Left lung (tissue), 14 donors: Measurements from ENCODE around the gene TBC1D14. TPM values are rescaled to one million over a fixed set of nuclear protein-coding genes. Genes with fewer than 3 reads are reported as not detected.

Experiments used
- ATAC-seq: fragments of 200-7000 bp; cut with Tn5 transposase; one replicate; pipeline ENCODE4 v1.9.1; 2020; ENCODE audit warnings: moderate library complexity
- DNase-seq, 4 donors: peaks; one replicate each; pipeline ENCODE4 v3.0.0-alpha.2; 2013 to 2020
- H3K27ac ChIP-seq, 2 donors: fragments of 200-600 bp; sonication (generic) in 1 of 2; one replicate each; pipeline versions ENCODE4 v1.5.0 to v1.8.0; 2020 to 2021
- H3K27me3 ChIP-seq, 2 donors: fragments of 200-600 bp; sonication (generic) in 1 of 2; one replicate each; pipeline versions ENCODE4 v1.5.0 to v1.8.0; 2020 to 2021
- H3K36me3 ChIP-seq, 2 donors: fragments of 200-600 bp; sonication (generic) in 1 of 2; one replicate each; pipeline versions ENCODE4 v1.5.0 to v1.8.0; 2020 to 2021
- H3K4me1 ChIP-seq, 2 donors: fragments of 200-600 bp; one replicate each; pipeline ENCODE4 v1.8.0; 2021
- H3K4me3 ChIP-seq, 2 donors: fragments of 200-600 bp; sonication (generic) in 1 of 2; one replicate each; pipeline versions ENCODE4 v1.5.0 to v1.8.0; 2020 to 2021; ENCODE audit warnings: mild to moderate bottlenecking in 1 of 2
- H3K9me3 ChIP-seq, 2 donors: fragments of 200-600 bp; sonication (generic) in 1 of 2; one replicate each; pipeline versions ENCODE4 v1.5.0 to v1.8.0; 2020 to 2021
- intact Hi-C, 2 donors: fragments of 100-400 bp; cut with DNase I; formaldehyde crosslinking; loops; one replicate each; pipeline versions ENCODE4 v1.11.2 to v1.14.2; 2022
- long read RNA-seq, 12 donors: library from polyadenylated mRNA in 2 of 12; unstranded in 2 of 12; transcript quantifications; one replicate each; pipeline ENCODE4 v2.0.0 and lab custom pipeline, GENCODE V29; 2019 to 2026
- polyA plus RNA-seq, 6 donors: library from polyadenylated mRNA; unstranded; fragments of 120-200 nt; gene quantifications; one replicate each; pipeline ENCODE4 v1.2.1, GENCODE V29; 2013; ENCODE audit not compliant: insufficient read length in 6 of 6
- total RNA-seq, 2 donors: library from RNA; stranded (reverse); fragmentation: NEBNext Ultra II Directional; extraction: Animal tissue kit (Norgen Biotek cat#: 25700); gene quantifications; one replicate each; pipeline ENCODE4 v1.2.1, GENCODE V29; 2021
- TF ChIP-seq, protein P1 (sequence below), 2 donors: fragments of 200-600 bp; sonication (generic) in 1 of 2; IDR thresholded peaks; one replicate each; pipeline versions ENCODE4 v1.5.0 to v1.8.0; 2021; ENCODE audit warnings: antibody characterized with exemption in 2 of 2
- donor health status: DM: no; HTN: yes; CAD: no.
- donor health status: DM: no; HTN: no; CAD: no.

The TBC1D14 gene, protein sequence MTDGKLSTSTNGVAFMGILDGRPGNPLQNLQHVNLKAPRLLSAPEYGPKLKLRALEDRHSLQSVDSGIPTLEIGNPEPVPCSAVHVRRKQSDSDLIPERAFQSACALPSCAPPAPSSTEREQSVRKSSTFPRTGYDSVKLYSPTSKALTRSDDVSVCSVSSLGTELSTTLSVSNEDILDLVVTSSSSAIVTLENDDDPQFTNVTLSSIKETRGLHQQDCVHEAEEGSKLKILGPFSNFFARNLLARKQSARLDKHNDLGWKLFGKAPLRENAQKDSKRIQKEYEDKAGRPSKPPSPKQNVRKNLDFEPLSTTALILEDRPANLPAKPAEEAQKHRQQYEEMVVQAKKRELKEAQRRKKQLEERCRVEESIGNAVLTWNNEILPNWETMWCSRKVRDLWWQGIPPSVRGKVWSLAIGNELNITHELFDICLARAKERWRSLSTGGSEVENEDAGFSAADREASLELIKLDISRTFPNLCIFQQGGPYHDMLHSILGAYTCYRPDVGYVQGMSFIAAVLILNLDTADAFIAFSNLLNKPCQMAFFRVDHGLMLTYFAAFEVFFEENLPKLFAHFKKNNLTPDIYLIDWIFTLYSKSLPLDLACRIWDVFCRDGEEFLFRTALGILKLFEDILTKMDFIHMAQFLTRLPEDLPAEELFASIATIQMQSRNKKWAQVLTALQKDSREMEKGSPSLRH
- total RNA-seq (10 to 100 TPM; 45.6 to 73.4 TPM), polyA plus RNA-seq (10 to 100 TPM; 39.2 to 47.1 (median 44.2) TPM)
- long read RNA-seq, donor 1, full-length matches to known transcripts = 4 of 9 reads
- long read RNA-seq, donor 1, partial matches to known transcripts = 5 of 9 reads
- long read RNA-seq, donor 1, other reads (novel, unspliced or antisense) = 0 of 9 reads
- long read RNA-seq, donor 2, full-length matches to known transcripts = 5 of 29 reads
- long read RNA-seq, donor 2, partial matches to known transcripts = 24 of 29 reads
- long read RNA-seq, donor 2, other reads (novel, unspliced or antisense) = 0 of 29 reads
- long read RNA-seq, donor 3, full-length matches to known transcripts = 4 of 4 reads
- long read RNA-seq, donor 3, partial matches to known transcripts = 0 of 4 reads
- long read RNA-seq, donor 3, other reads (novel, unspliced or antisense) = 0 of 4 reads
- long read RNA-seq, donor 4, full-length matches to known transcripts = 4 of 6 reads
- long read RNA-seq, donor 4, partial matches to known transcripts = 1 of 6 reads
- long read RNA-seq, donor 4, other reads (novel, unspliced or antisense) = 1 of 6 reads
- long read RNA-seq, donor 5, full-length matches to known transcripts = 5 of 10 reads
- long read RNA-seq, donor 5, partial matches to known transcripts = 5 of 10 reads
- long read RNA-seq, donor 5, other reads (novel, unspliced or antisense) = 0 of 10 reads
- long read RNA-seq, donor 6, full-length matches to known transcripts = 2 of 2 reads
- long read RNA-seq, donor 6, partial matches to known transcripts = 0 of 2 reads
- long read RNA-seq, donor 6, other reads (novel, unspliced or antisense) = 0 of 2 reads
- long read RNA-seq, donor 7, full-length matches to known transcripts = 2 of 2 reads
- long read RNA-seq, donor 7, partial matches to known transcripts = 0 of 2 reads
- long read RNA-seq, donor 7, other reads (novel, unspliced or antisense) = 0 of 2 reads
- long read RNA-seq, donor 8, full-length matches to known transcripts = 7 of 7 reads
- long read RNA-seq, donor 8, partial matches to known transcripts = 0 of 7 reads
- long read RNA-seq, donor 8, other reads (novel, unspliced or antisense) = 0 of 7 reads
- long read RNA-seq, donor 9 = 0 reads
- long read RNA-seq, donor 10, full-length matches to known transcripts = 4 of 8 reads
- long read RNA-seq, donor 10, partial matches to known transcripts = 1 of 8 reads
- long read RNA-seq, donor 10, other reads (novel, unspliced or antisense) = 3 of 8 reads
- long read RNA-seq, donor 11, full-length matches to known transcripts = 3 of 62 reads
- long read RNA-seq, donor 11, partial matches to known transcripts = 59 of 62 reads
- long read RNA-seq, donor 11, other reads (novel, unspliced or antisense) = 0 of 62 reads
- long read RNA-seq, donor 12, full-length matches to known transcripts = 7 of 7 reads
- long read RNA-seq, donor 12, partial matches to known transcripts = 0 of 7 reads
- long read RNA-seq, donor 12, other reads (novel, unspliced or antisense) = 0 of 7 reads

DNA sequence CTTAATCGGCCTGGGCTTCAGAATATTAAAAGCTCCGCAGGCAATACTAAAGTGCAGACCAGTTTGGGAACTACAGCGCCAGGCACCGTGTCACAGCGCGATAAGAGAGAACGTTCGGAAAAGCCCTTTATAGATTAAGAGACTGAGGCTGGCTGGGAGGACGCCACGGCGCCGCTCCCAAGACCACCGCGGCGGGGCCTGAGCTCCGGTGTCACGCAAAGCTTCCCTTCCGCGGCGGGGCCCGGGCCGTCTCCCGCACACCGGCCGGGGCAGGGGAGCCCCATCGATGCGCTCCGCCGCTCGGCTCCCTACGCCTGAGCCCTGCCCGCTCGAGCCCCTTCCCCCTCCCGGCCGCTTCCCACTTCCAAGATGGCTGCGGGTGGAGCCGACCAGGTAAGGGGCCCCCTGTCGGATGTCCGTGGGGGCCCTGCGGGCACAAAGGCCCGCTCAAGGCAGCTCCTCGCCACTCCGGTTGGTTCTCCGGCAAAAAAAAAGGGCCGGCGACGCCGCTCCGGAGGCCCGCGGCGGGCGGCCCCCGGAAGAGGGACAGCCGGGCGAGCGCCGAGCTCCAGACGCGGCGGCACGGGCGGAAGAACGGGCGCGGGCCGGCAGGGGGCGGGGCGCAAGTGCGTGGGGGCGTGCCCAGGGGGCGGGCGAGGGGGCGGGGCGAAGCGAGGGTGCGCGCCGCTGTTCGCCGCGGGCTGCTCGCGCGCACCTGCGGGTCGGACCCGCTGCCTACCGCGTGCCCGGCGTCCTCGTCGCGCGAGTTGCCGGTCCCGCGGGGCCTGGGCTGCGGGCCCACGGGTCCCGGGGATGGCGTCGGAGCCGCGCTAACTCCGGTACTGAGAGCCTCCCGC is at the start of gene TBC1D14:
Gene TBC1D14 (plus strand): TSS at position 714 of the 857 bp plus-strand sequence. CDS start 13,564 bp downstream, outside the sequence.
- peaks cover 0 to 14% of the 10 kb centered on the region in 2 donors for H3K27me3 ChIP-seq
- peaks cover 13 to 58% of the 10 kb centered on the region in 2 donors for H3K4me1 ChIP-seq
- intact Hi-C loops = loop anchor here in 1 of 2 donors (10.0 kb wide), 2 partner anchors 85 to 165 kb away; no protein-coding TSS in a partner anchor
- peak within 1 kb of the TSS; percentile 80 to 83 for H3K4me3 ChIP-seq
- TF ChIP-seq, protein P1, sequence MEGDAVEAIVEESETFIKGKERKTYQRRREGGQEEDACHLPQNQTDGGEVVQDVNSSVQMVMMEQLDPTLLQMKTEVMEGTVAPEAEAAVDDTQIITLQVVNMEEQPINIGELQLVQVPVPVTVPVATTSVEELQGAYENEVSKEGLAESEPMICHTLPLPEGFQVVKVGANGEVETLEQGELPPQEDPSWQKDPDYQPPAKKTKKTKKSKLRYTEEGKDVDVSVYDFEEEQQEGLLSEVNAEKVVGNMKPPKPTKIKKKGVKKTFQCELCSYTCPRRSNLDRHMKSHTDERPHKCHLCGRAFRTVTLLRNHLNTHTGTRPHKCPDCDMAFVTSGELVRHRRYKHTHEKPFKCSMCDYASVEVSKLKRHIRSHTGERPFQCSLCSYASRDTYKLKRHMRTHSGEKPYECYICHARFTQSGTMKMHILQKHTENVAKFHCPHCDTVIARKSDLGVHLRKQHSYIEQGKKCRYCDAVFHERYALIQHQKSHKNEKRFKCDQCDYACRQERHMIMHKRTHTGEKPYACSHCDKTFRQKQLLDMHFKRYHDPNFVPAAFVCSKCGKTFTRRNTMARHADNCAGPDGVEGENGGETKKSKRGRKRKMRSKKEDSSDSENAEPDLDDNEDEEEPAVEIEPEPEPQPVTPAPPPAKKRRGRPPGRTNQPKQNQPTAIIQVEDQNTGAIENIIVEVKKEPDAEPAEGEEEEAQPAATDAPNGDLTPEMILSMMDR (IDR thresholded peaks at IDR 0.05) = peak in 1 of 2 donors; percentile 13
- H3K27ac ChIP-seq = peak within 1 kb of the TSS; percentile 96 to 99
- H3K9me3 ChIP-seq = no peaks in the 10 kb centered on the region
- no peaks in the 10 kb centered on the region for H3K36me3 ChIP-seq
- ATAC-seq = peak; percentile 96
- DNase-seq = peak; percentile 90 to 97 (median 92)

DNA sequence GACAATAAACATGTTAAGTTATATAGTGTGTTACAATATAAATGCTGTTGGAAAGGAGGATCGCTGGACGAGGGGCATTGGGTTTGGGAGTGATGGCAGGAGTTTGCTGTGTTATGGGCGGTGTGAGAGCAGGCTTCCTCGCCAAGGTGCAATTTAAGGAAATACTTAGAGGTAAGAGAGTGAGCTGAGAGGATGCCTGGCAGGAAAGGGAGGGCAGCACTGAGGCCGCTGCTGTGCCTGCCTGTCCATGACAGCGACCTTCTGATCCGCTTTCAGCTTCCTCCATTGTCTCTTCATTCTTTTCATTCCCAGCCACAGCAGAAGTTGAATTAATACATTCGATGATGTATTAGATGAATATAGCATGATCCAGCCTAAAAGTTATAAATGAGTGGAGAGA is 41.2 kb upstream of the TBC1D14 start:
- H3K4me1 ChIP-seq = peaks cover 0 to 10% of the 10 kb centered on the region in 2 donors
- no peak for ATAC-seq
- H3K36me3 ChIP-seq = peaks cover 0 to 75% of the 10 kb centered on the region in 2 donors
- DNase-seq = no peak
- H3K4me3 ChIP-seq = no peak overlapping the region
- TF ChIP-seq, protein P1 (IDR thresholded peaks at IDR 0.05) = no peak
- intact Hi-C loops = no loop called here
- H3K27ac ChIP-seq = no peak overlapping the region
- no peaks in the 10 kb centered on the region for H3K9me3 ChIP-seq
- H3K27me3 ChIP-seq = no peaks in the 10 kb centered on the region

DNA sequence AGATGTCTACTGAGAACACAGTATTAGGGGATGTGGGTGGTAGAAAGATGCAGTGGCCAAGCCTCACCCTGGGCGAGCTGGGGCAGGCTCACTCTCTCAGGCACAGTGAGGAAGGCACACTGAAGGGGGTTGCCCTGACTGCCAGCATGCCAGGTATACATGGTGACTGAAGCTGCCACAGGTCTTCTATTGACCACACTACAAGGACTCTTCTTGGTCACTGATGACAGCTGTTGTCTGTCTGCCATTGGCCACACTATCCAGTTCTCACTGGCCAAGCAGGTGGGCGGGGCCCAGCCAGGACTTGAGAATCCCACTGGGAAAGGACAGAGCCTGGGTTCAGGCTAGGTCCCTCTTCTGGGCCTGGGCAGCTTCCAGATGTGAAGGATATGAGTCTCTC is 39.7 kb upstream of the TBC1D14 start:
- no peak for ATAC-seq
- intact Hi-C loops = loop anchor here in 1 of 2 donors (5.0 to 10.0 kb wide), 2 partner anchors 85 to 148 kb away; partner anchors contain the start of gene KIAA0232
- TF ChIP-seq, protein P1 (IDR thresholded peaks at IDR 0.05) = no peak
- peaks cover 0 to 73% of the 10 kb centered on the region in 2 donors for H3K36me3 ChIP-seq
- no peak for DNase-seq
- no peak overlapping the region for H3K27ac ChIP-seq
- H3K4me1 ChIP-seq = peaks cover 0 to 21% of the 10 kb centered on the region in 2 donors
- no peaks in the 10 kb centered on the region for H3K27me3 ChIP-seq
- H3K4me3 ChIP-seq = no peak overlapping the region
- no peaks in the 10 kb centered on the region for H3K9me3 ChIP-seq
